Fibroblast of the aortic adventitia (primary cell): Measurements from ENCODE around the gene EEFSEC. TPM values are rescaled to one million over a fixed set of nuclear protein-coding genes. Genes with fewer than 3 reads are reported as not detected.
"Not testable (repeated sequence)": the region's sequence is repeated elsewhere in the genome, so short reads cannot be mapped to it uniquely, and the experiment has no call there.

ENCODE experiments used
- DNase-seq: peaks from one replicate; pipeline ENCODE4 v3.0.0-alpha.2; 2010; ENCODE audit warnings: low read depth
- H3K4me3 ChIP-seq: 2 replicates; pipeline ENCODE4 v1.5.1; 2011; ENCODE audit warnings: low read depth, mild to moderate bottlenecking, control low read depth, low read length, moderate library complexity
- total RNA-seq: library from RNA; depleted of rRNA; stranded (reverse); fragments of >200 nt; gene quantifications from 2 replicates; pipeline ENCODE4 v1.2.3, GENCODE V29; 2012; ENCODE audit warnings: low replicate concordance
- TF ChIP-seq, protein P1 (sequence below): IDR thresholded peaks from 2 replicates; pipeline ENCODE4 v1.5.1; 2011; ENCODE audit warnings: mild to moderate bottlenecking, low read length, control low read depth, inconsistent platforms; ENCODE audit not compliant: insufficient read depth

EEFSEC gene
- total RNA-seq, 1 donor: 8.1 TPM

DNA sequence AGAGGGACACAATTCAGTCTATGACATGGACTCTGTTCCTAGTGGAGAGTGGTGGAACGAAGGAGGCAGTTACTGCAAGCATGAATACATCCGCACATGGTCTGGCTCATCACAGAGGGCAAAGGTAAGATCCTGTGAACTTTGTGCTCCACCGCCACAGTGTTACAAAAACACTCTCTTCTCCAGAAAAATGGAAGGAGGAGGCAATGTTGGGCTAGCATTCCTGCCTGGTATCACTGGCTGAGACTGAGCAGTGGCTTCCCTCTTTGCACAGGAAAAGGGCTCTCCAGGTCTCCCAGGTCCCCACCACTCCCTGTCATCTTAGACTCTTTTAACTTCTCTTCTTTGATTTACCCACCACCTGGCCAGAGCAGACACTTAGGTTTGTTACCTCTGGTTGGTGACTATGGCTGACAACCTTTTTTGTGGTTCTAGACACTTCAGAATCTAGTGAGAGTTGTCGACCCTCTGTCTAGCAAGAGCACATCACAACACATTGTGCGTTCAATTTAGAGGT lies 1.5 kb upstream of the EEFSEC start:
- H3K4me3 ChIP-seq: no peak overlapping the region
- DNase-seq: no peak
- TF ChIP-seq, protein P1, sequence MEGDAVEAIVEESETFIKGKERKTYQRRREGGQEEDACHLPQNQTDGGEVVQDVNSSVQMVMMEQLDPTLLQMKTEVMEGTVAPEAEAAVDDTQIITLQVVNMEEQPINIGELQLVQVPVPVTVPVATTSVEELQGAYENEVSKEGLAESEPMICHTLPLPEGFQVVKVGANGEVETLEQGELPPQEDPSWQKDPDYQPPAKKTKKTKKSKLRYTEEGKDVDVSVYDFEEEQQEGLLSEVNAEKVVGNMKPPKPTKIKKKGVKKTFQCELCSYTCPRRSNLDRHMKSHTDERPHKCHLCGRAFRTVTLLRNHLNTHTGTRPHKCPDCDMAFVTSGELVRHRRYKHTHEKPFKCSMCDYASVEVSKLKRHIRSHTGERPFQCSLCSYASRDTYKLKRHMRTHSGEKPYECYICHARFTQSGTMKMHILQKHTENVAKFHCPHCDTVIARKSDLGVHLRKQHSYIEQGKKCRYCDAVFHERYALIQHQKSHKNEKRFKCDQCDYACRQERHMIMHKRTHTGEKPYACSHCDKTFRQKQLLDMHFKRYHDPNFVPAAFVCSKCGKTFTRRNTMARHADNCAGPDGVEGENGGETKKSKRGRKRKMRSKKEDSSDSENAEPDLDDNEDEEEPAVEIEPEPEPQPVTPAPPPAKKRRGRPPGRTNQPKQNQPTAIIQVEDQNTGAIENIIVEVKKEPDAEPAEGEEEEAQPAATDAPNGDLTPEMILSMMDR: no peak

DNA sequence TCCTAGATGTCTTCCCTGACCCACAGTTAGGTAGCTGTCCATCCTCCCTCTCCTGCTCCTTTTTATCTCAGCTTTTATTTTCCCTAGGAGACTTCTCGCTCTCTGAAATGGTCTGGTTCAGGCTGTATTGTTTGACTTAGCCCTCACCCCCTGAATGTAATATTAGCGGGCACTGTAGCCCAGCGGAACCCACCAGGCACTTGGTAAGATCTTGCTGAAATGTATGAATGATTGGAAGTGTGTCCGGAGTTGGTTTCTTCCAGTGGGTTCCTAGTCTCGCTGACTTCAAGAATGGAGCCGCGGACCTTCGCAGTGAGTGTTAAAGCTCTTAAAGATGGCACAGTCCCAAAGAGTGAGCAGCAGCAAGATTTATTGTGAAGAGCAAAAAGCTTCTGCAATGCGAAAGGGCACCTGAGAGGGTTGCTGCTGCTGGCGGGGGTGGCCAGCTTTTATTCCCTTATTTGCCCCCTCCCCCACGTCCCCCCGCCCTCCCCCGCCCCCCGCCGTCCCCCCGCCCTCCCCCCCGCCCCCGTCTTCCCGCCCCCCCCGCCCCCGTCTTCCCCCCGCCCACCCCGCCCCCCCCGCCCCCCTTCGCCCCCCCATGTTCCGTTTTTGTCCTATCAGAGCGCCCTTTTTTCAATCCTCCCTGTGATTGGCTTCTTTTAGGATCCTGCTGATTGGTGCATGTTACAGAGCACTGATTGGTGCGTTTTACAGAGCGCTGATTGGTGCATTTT lies 694 bp upstream of the EEFSEC start:
- TF ChIP-seq, protein P1: no peak
- peak overlapping the region; percentile 80 for H3K4me3 ChIP-seq
- DNase-seq: no peak

DNA sequence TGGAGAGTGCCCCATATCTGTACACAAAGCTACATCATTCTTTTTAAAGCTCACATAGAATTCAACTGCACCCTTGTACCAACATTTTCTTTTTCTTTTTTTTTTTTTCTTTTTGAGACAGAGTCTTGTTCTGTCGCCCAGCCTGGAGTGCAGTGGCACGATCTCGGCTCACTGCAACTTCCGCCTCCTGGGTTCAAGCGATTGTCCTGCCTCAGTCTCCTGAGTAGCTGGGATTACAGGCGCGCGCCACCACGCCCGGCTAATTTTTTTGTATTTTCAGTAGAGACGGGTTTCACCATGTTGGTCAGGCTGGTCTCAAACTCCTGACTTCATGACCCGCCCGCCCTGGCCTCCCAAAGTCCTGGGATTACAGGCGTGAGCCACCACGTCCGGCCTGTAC lies 1.1 kb downstream of the EEFSEC start:
- DNase-seq: not testable (repeated sequence)
- H3K4me3 ChIP-seq: peak overlapping the region; percentile 80

DNA sequence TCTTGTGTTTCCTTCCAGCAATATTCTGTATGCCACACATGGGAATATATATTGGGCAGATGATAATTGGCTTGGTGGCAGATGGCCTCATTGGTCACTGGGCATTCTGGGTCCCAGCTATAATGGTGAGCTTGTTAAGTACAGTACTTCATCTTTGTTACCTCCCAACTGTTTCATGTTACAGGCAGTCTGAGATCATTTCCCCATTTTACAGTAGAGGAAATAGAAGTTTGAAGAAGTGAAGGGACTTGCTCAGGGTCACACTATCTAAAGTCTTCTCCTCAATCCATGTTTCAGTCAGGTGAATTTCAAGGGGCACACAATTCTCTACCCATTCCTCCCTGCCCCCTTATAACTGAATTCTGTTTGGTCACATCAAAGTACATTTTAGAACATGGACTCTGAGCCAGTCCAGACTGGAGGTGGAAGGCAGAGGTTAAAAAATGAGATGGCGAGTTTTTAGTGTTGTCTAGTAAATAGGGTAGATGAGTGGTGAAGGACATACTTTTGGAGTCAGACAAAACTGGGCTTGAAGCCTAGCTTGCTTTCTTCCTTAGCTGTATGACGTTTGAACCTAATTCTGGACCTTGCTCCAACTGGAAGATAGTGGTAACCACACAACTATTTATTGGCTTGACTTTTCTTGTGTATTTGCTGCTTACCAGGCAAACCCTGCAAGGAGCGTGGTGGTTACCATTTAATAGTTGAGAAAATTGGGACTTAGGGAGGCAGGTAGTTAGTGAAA lies 2.5 kb downstream of the EEFSEC start:
- TF ChIP-seq, protein P1: no peak
- DNase-seq: no peak
- H3K4me3 ChIP-seq: no peak overlapping the region

DNA sequence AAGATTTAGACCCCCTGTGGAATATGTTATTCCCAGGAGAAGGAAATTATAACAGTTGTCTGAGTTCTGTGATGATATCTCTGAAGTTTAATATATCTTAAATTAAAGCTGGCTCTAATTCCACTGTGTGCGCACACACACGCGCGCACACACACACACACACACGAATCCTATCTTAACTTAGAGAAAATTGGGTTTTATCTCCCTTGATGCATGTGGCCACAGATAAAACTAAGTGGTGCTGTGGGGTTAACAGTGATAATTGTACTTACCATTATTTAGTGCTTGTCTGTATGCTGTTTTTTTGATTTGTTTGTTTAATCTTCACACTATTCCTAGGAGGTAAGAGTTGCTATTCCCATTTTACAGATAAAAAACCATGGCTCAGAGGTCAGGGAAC lies 7.4 kb downstream of the EEFSEC start:
- no peak overlapping the region for H3K4me3 ChIP-seq
- no peak for DNase-seq
- TF ChIP-seq, protein P1: no peak

DNA sequence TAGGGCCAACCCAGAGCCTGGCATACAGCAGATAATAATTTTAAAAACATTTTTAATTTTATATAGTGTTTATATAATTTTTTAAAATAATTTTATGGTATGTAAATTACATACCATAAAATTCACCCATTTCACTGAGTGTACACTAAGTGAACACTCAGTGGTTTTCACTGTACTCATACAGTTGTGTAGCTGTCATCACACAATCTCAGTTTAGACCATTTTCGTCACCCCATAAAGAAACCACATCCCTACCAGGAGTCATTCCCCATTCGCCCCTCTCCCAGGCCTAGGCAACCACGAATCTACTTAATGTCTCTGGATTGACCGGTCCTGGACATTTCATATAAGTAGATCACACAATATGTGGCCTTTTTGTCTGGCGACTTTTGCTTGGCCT lies 10.2 kb downstream of the EEFSEC start:
- TF ChIP-seq, protein P1: no peak
- no peak for DNase-seq
- no peak overlapping the region for H3K4me3 ChIP-seq

DNA sequence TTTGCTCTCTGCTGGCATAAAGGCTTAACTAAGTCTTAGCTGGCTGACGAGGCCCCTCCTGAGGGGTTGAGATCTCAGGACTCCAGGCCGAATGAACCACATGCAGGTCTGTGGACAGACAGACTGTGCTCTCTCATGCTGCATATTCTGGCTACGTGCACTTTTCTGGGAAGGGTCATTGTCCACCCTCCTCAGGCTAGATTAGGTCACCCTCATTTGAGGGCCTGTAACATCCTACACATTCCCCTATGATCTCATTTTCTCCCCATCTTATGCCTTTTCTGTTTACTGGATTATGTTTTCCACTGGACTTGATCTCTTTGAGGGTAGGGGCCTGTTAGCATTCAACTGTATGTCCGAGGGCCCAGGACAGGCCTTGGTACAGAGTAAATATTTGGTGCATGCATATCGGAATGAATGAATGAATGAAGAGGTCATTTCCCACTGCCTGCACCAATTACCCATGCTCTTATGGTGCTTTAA lies 13.7 kb downstream of the EEFSEC start:
- no peak for DNase-seq
- no peak overlapping the region for H3K4me3 ChIP-seq
- TF ChIP-seq, protein P1: no peak
